GM21447 (cell line): Measurements from ENCODE around the gene ZCCHC14.

Experiments used
- ATAC-seq: cut with Tn5 transposase; IDR thresholded peaks from one replicate; pipeline ENCODE4 v1.9.1; 2021; ENCODE audit not compliant: unreplicated experiment

The ZCCHC14 gene

DNA sequence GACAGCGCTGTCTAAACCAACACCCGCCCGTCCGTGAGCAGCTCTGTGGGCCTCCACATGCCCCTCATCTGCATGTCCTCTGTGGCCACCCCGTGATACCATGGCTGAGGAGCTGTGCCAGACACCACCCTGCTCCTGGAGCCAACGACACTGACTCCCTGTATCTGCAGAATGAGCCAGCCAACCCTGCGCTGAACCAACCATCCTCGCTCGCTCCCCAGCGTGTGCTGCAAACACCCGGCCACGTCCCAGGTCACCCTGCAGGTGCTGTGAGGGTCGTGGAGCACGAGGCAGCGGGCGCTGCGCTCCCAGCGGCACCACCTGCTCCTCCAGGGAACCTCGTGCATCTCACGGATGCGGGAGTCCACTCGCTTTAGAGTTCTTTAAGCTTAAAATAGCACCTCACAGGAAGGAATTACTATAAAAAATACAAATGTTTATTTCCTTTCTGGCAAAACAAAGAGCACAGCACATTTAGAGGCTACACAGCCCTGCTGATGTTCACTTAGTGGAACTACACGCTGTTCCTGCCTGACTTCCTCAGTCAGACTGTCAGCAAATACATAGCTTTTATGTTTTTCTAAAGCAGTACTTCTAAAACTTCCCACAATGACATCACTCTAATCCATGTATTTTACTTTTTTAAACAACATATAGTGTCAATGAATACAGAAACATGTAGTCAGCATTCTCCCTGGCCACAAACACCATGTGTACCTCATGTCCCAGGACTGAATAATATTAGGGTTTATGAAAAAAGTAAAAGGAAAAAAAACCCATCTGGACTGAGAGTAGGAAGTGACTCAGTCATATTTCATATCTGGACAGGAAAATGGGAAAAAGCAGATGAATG, 57.2 kb downstream of the ZCCHC14 start:
- ATAC-seq, result no peak

DNA sequence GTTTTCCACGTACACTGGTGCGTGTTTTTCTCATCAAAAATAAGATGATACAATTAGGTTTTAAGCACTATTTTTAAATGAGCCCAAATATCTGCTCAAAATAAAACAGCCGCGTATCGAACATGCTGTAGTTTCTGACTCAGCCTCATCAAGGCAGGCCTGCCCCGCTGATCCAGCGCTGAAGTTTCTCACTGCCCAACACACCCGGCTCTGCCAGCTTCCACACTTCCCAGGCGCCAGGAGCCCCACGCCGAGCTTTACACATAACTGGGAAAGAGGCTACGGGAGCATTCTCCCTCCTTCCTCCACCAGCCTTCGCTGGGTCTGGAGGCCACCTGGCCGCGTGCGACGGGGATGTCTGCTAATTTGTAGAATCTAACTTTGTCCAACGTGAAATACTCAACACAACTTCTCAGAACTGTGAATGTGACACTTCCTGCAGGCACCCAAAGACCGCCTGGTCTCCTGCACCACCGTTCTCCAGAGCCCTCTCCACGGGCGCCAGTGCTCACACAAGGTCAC, 58.6 kb downstream of the ZCCHC14 start:
- no peak for ATAC-seq

DNA sequence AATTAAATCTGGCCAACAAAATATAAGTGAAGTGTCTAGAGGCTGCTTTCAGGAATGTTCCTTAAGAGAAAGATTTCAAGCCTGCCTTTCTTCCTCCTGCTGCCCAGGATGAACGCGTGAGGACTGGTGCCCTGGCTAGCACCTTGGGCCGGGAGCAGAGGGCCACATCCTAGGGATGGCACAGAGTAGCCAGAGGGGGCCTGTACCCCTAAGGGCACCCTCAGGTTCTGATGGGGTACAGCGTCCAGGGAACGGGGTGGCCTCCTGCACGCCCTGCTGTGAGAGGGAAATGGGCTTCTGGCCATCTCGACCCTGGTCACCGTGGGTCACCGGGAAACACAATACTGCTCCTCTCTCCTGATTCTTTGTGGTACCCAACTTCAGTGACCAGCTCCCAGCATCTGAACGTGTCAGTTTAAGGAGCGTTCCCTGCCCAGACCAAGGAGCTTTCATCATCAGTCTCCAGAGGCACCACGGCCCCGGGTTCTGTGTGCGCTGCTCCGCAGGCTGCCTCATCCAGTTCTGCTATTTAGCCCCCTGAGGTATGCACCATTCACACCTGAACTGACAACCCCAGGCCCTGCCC, 60.4 kb downstream of the ZCCHC14 start:
- ATAC-seq, result no peak

DNA sequence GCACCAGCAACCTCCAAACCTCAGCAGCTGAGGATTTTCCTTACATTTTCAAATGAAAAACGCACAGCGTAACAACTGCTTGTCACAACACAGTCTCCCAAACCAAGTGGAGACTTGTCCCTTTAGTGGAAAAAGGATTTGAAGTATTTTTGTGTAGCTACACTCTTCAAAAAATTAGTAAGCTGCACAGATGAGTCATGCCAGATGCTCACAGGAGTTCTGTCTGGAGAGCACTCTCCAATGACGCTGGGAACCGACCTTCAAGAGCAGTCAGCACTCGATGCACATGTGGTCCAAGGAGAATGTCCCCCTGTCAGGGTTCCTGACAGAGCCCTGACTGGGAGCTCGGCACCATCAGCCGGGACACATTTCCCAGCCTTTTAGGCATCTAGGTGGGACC, 60.9 kb downstream of the ZCCHC14 start:
- no peak for ATAC-seq

GRCh38 chr16:87426423-87427215, 66.2 kb downstream of the ZCCHC14 start:
- ATAC-seq, result no peak

DNA sequence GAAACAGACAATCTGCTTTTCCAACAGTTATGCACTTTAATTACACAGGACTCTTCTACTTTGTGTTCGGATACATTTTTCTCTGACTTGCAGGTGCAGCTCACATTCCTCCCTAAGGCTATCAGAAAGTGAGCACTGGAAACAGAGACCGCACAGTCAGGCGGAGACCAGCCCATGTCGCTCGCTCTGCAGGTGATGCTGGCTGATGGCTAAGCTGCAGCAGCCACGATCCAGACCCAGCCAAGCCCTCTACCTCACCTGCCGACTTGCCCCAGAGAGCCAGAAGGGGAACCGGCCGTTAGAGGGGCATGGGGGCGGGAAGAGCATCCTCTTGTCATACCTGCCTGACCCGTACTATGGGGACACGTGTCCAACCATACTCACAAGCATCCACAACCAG, 66.9 kb downstream of the ZCCHC14 start:
- no peak for ATAC-seq

DNA sequence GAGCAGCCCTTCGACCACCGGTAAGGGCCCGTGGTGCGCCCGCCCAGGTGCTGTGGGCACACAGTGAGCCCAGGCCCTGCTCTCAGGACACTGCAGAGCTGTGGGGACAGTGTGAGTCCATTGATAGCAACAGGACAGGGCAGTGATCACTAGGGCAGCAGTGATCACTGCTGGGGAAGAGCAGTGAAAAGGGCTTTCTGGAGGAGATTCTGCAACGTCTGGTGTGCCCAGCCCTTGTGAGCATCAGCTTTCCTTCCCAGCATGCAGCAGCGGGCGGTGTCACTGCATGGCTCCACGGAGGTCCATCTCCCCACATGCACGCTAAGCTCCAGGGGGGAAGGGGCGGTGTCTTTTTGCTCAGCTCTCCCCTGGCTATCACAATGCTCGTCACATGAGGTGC, 68.6 kb downstream of the ZCCHC14 start:
- ATAC-seq, result no peak

GRCh38 chr16:87423429-87423828, 69.4 kb downstream of the ZCCHC14 start:
- ATAC-seq, result no peak

DNA sequence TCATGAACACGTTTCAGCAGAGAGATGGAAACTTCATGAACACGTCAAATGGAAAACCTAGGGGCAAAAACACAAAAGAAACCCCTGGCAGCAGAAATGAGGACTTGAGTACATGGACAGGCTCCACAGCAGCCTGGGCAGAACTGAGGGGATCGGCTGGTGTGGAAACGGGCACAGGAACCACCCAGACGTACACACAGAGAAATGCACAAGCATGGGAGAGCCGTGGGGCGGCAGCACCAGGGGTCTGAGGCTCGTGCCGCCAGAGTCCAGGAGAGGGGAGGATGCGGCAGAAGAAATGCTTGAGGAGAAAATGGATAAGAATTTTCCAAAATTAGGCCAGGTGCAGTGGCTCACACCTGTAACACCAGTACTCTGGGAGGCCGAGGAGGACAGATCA, 70.7 kb downstream of the ZCCHC14 start:
- ATAC-seq, result no peak

GRCh38 chr16:87421003-87421912, 71.6 kb downstream of the ZCCHC14 start:
- ATAC-seq, result no peak

DNA sequence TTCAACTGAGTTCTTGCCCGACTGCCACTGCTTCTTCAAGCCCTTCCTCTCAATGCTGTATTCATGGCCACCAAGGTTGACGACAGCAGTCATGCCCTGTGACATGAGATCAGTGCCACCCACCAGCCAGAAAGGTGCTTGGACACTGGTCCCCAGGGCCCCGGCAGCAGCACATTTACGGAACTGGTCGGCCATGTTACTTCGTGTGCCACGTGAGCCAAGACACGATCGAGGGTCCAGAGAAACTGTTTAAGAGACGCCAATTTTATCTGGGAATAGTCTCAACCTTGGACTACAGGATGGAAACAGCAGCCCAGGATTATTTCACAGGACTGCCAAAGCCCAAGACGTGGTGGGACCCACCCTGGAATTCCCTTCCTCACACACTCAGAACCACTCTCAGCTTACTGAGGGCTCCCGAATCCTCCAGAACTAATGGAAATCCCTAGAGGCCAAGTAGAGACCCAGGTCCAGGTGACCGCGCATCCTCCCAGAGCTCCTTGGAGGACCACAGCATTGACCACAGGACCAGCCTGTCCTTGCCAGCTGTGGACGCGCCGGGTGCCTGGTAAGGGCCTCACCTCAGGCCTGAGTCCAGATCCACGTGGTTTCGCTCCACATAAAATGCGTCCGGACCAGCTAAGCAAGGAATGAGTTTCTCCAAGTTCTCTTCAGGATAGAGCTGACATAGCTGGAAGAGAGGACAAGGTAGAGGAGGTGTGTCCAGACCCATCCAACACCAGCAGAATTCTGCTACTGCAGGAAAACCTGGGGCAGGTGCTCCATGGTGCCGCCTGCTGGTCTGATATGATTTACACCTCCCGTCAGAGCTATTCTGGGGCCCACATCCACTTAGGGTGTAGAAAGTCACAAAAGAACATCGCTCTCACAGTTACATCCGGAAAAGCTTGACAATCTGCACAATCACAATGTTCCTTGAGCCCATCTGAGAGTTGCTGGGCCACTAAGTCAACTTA, 72.5 kb downstream of the ZCCHC14 start:
- no peak for ATAC-seq

GRCh38 chr16:87418644-87419043, 74.2 kb downstream of the ZCCHC14 start:
- no peak for ATAC-seq

DNA sequence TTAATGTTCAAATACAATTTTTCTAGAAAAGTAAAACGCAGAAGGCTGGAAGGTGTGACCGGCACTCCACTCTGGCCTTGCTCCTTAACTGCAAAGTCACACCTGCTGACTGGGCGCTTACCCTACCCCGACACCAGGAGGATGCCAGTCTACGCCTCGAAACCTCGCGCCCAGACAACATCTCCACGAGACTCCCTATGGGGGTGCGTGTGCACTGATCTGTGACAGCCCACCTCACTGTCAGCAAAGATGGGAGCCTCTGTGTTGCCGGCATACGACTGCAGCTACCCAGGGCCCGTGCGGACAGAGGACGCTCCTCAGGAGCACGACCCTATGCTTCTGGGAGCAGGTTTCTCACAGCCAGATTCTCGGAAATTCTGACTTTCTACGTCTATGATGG, 74.6 kb downstream of the ZCCHC14 start:
- ATAC-seq, result no peak

DNA sequence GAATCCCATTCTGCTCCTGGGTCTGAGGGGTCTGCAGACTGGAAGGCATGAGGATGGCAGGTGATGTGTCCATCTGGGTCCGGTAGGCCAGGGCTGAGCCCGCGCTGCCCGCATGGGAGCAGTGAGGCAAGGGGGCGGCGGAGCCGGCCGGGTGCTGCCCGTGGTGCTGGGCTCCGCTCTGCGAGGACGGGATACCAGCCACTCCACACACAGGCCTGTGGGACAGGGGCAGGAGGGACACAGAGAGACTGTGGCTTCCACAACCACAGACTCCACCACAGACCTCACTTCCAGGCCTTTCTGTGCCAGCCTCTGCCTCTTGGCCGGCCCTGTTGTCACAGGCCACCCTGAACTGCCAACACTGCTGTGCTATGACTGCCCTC, 75.3 kb downstream of the ZCCHC14 start:
- no peak for ATAC-seq

- no peak for ATAC-seq
Measured at GRCh38 chr16:87416826-87417527, 75.8 kb downstream of the ZCCHC14 start.

- ATAC-seq, result no peak
Measured at GRCh38 chr16:87415441-87415840, 77.4 kb downstream of the ZCCHC14 start.

DNA sequence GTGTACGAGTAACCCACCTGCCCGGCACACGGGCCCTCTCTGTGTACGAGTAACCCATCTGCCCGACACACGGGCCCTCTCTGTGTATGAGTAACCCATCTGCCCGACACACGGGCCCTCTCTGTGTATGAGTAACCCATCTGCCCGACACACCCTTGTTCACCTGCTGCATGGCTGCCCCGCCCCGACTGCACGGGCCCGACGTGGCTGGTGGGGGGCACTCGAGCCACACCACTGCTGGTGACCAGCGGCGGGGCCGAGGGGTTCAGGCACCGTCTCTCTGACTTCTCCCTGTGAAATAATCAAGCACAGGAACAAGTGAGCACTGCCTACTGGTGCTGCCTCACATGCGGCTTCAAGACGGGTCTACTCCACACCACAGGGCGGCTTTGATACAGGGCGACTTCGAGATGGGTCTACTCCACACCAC, 78.6 kb downstream of the ZCCHC14 start:
- ATAC-seq, result no peak

- no peak for ATAC-seq
Measured at GRCh38 chr16:87412996-87413421, 79.8 kb downstream of the ZCCHC14 start.
